Upper lobe of left lung (tissue), 6 donors: ENCODE results near the gene CBR4. TPM values are rescaled to one million over a fixed set of nuclear protein-coding genes. Genes with fewer than 3 reads are reported as not detected.

Source experiments
- ATAC-seq, 2 donors: fragments of 200-7000 bp; cut with Tn5 transposase; one replicate each; pipeline ENCODE4 v1.9.1; 2022; ENCODE audit warnings: mild to moderate bottlenecking in 2 of 2, moderate library complexity in 2 of 2; ENCODE audit not compliant: low FRiP score in 2 of 2
- DNase-seq, 2 donors: peaks; one replicate each; pipeline ENCODE4 v3.0.0-alpha.2; 2019 to 2020
- H3K27ac ChIP-seq, 4 donors: fragments of 200-600 bp; sonication (generic); one replicate each; pipeline ENCODE4 v1.5.1; 2016 to 2019
- H3K27me3 ChIP-seq, 4 donors: fragments of 200-600 bp; sonication (generic); one replicate each; pipeline ENCODE4 v1.5.1; 2017 to 2019
- H3K36me3 ChIP-seq, 4 donors: fragments of 200-600 bp; sonication (generic); one replicate each; pipeline ENCODE4 v1.5.1; 2016 to 2019
- H3K4me1 ChIP-seq, 4 donors: fragments of 200-600 bp; sonication (generic); one replicate each; pipeline ENCODE4 v1.5.1; 2018 to 2019
- H3K4me3 ChIP-seq, 4 donors: fragments of 200-600 bp; sonication (generic); one replicate each; pipeline ENCODE4 v1.5.1; 2017 to 2019; ENCODE audit warnings: mild to moderate bottlenecking in 2 of 4, moderate library complexity in 1 of 4
- H3K9me3 ChIP-seq, 4 donors: fragments of 200-600 bp; sonication (generic); one replicate each; pipeline ENCODE4 v1.5.1; 2018 to 2019
- CTCF ChIP-seq, 6 experiments: fragments of 450-650 bp in 4 of 6; fragments of 200-600 bp in 2 of 6; sonication (generic) in 2 of 6; IDR thresholded peaks; one replicate each; pipeline ENCODE4 v1.5.1; 2016 to 2019; ENCODE audit warnings: antibody characterized with exemption in 6 of 6
- EP300 ChIP-seq, 4 donors: sonication (generic); formaldehyde crosslinking; IDR thresholded peaks; one replicate each; pipeline ENCODE4 v1.5.1; 2017; ENCODE audit warnings: antibody characterized with exemption in 4 of 4, control low read depth in 2 of 4
- POLR2A ChIP-seq, 4 donors: fragments of 450-650 bp; IDR thresholded peaks; one replicate each; pipeline ENCODE4 v1.5.1; 2016 to 2017; ENCODE audit warnings: antibody characterized with exemption in 4 of 4, mild to moderate bottlenecking in 2 of 4
- POLR2AphosphoS5 ChIP-seq, 2 donors: sonication (generic); formaldehyde crosslinking; IDR thresholded peaks; one replicate each; pipeline ENCODE4 v1.5.1; 2017; ENCODE audit warnings: antibody characterized with exemption in 2 of 2
- WGBS, 2 donors: methylation state at CpG; one replicate each; pipeline ENCODE4 v1.1.5; 2017 to 2018; 5-methylcytosine and 5-hydroxymethylcytosine counted together
- total RNA-seq, 6 donors: library from RNA; depleted of rRNA in 4 of 6; stranded (reverse); fragments of >200 nt in 4 of 6; gene quantifications; one replicate each; pipeline versions ENCODE4 v1.1.0 to v1.2.1, GENCODE V29; 2016 to 2021
- donor health status: DM: no; HTN: no; CAD: no; lungs with moderate emphysema.
- donor health status: DM: no; HTN: yes; CAD: no; lungs with severe emphysema.

Gene CBR4
- total RNA-seq, 6 donors from 2014 or later, result 10.0 to 32.0 (median 15.9) TPM

DNA sequence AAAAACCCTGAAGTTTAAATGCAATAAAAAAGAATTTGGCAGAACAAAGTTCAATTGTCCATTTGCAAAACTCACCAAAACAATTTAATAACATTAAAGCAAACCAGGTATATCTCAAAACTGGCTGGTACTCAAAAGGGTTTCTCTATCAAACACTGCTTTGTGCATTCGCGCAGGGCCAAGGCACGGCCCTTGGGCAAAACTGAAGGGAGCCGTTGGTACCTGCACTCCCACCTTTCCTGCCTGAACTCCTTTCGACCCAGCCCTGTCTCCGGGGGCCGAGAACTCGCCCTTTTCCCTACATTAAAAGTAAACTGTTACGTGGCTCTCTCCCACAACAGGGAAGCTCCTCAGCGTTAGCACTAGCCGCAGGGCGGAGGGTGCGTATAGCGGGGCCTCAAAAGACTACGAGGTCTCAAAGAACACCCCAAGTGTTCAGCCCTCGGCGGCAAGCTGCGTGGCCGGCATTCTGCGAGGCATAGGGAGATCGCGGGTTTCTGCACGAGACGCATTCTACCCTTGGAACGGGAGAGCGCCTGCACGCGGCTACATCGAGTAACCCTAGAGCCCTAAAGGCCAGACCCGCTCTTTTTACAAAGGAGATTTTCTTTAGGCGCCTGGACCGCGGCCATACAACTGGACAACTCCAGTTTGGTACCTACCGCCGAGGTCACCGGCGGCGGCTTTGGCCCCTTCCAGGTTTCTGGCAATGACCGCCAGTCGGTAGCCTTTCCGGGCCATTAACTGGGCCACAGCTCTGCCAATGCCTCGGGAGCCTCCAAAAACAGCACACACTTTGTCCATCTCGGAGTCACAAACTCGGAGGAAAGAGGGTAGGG, 550 bp downstream of the CBR4 start:
- Histone ChIP-seq H3K27me3 (no peaks in the 10 kb centered on the region), H3K27ac (peak overlapping the region; percentile 88 to 96 (median 90)), H3K36me3 (peaks cover 0 to 11% (median 0%) of the 10 kb centered on the region in 4 donors), H3K4me1 (peaks cover 12 to 27% (median 19%) of the 10 kb centered on the region in 4 donors), H3K9me3 (no peaks in the 10 kb centered on the region), H3K4me3 (peak overlapping the region; percentile 59 to 69 (median 66))
- 1% methylated on average over 14 to 43 of the region's 44 CpGs for whole genome bisulfite sequencing, 2 donors
- TF ChIP-seq EP300 (IDR thresholded peaks at IDR 0.05) (no peak), POLR2A (IDR thresholded peaks at IDR 0.05) (peak in 1 of 4 donors; percentile 24), POLR2AphosphoS5 (IDR thresholded peaks at IDR 0.05) (no peak), CTCF (IDR thresholded peaks at IDR 0.05) (peak in 1 of 6 experiments; percentile 12)
- ATAC-seq (peak; percentile 73 to 78), DNase-seq (peak; percentile 65 to 87)

GRCh38 chr4:169005453-169006099, 4.5 kb downstream of the CBR4 start:
- TF ChIP-seq CTCF (IDR thresholded peaks at IDR 0.05) (peak in 5 of 6 experiments; percentile 8 to 37 (median 30)), EP300 (IDR thresholded peaks at IDR 0.05) (no peak)
- DNase-seq (no peak), ATAC-seq (no peak)
- Histone ChIP-seq H3K4me1 (peaks cover 12 to 21% (median 19%) of the 10 kb centered on the region in 4 donors), H3K36me3 (peaks cover 0 to 49% (median 5%) of the 10 kb centered on the region in 4 donors), H3K9me3 (no peaks in the 10 kb centered on the region), H3K4me3 (no peak overlapping the region), H3K27me3 (no peaks in the 10 kb centered on the region), H3K27ac (no peak overlapping the region)
- 50 to 76% methylated on average over 1 of the region's 1 CpG for WGBS, 2 donors

- Histone ChIP-seq H3K36me3 (peaks cover 0 to 58% (median 5%) of the 10 kb centered on the region in 4 donors), H3K4me1 (no peaks in the 10 kb centered on the region), H3K27me3 (no peaks in the 10 kb centered on the region), H3K27ac (no peak overlapping the region), H3K9me3 (no peaks in the 10 kb centered on the region), H3K4me3 (no peak overlapping the region)
- WGBS, 2 donors, result 94 to 100% methylated on average over 1 of the region's 1 CpG
- TF ChIP-seq CTCF (IDR thresholded peaks at IDR 0.05) (no peak), EP300 (IDR thresholded peaks at IDR 0.05) (no peak), POLR2AphosphoS5 (IDR thresholded peaks at IDR 0.05) (no peak), POLR2A (IDR thresholded peaks at IDR 0.05) (no peak)
- no peak for ATAC-seq
- DNase-seq, result no peak
Measured at GRCh38 chr4:169000315-169000714, 9.7 kb downstream of the CBR4 start.

- 56 to 59% methylated on average over 4 of the region's 4 CpGs for WGBS, 2 donors
Measured at GRCh38 chr4:168999809-169000208, 10.2 kb downstream of the CBR4 start.

More at GRCh38 chr4:168999809-169000208, 10.2 kb downstream of the CBR4 start:
- Histone ChIP-seq H3K9me3 (no peaks in the 10 kb centered on the region), H3K27ac (no peak overlapping the region), H3K36me3 (peaks cover 0 to 53% (median 5%) of the 10 kb centered on the region in 4 donors), H3K4me1 (no peaks in the 10 kb centered on the region), H3K4me3 (no peak overlapping the region), H3K27me3 (no peaks in the 10 kb centered on the region)
- TF ChIP-seq CTCF (IDR thresholded peaks at IDR 0.05), result no peak
- ATAC-seq, result no peak
- DNase-seq, result no peak
